ENCODE measurements around the gene C17orf114.

Gene C17orf114

GRCh38 chr17:4845118-4845517 is 43.0 kb upstream of the C17orf114 start:
- intact Hi-C loops (cut with DNase I), result no loop called here
- no peak for DNase-seq (ENCODE audit: low spot score in 2 of 2)
- no peaks in the 10 kb centered on the region for H3K36me3 ChIP-seq
- H3K27me3 ChIP-seq, result no peaks in the 10 kb centered on the region
- no peak for TF ChIP-seq CTCF (IDR thresholded peaks at IDR 0.05)
- no peak overlapping the region for H3K4me3 ChIP-seq
- H3K4me1 ChIP-seq, result no peaks in the 10 kb centered on the region
- no peak overlapping the region for H3K27ac ChIP-seq
- no peaks in the 10 kb centered on the region for H3K9me3 ChIP-seq

GRCh38 chr17:4843321-4844000 is 41.3 kb upstream of the C17orf114 start:
- no peak for TF ChIP-seq CTCF (IDR thresholded peaks at IDR 0.05)
- H3K27ac ChIP-seq, result no peak overlapping the region
- H3K4me3 ChIP-seq, result no peak overlapping the region
- intact Hi-C loops (cut with DNase I), result no loop called here
- no peaks in the 10 kb centered on the region for H3K36me3 ChIP-seq
- no peaks in the 10 kb centered on the region for H3K4me1 ChIP-seq
- H3K27me3 ChIP-seq, result no peaks in the 10 kb centered on the region
- no peak for DNase-seq (ENCODE audit: low spot score in 2 of 2)
- no peaks in the 10 kb centered on the region for H3K9me3 ChIP-seq

GRCh38 chr17:4842376-4842775 is 40.2 kb upstream of the C17orf114 start:
- intact Hi-C loops (cut with DNase I), result no loop called here
- Histone ChIP-seq H3K9me3 (no peaks in the 10 kb centered on the region), H3K4me1 (no peaks in the 10 kb centered on the region), H3K27me3 (no peaks in the 10 kb centered on the region), H3K27ac (no peak overlapping the region), H3K4me3 (no peak overlapping the region), H3K36me3 (no peaks in the 10 kb centered on the region)
- no peak for DNase-seq (ENCODE audit: low spot score in 2 of 2)
- TF ChIP-seq CTCF (IDR thresholded peaks at IDR 0.05), result no peak

DNA sequence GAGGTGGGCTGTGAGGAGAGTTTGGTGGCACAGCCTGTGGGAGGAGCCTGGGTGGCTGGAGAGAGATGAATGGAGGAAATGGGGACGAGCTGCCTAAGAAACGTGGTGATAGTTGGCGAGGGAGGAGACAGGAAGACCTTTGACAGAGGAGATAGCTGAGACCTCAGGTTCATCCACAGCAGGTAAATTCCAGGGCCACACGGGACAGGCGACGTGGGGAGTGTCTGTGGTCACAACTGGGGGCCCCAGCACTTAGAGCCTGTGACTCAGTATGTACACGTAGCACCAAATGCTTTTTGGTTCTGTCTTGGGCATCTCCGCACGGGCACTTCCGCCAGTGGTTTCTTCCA is 38.7 kb upstream of the C17orf114 start:
- no peaks in the 10 kb centered on the region for H3K4me1 ChIP-seq
- no peaks in the 10 kb centered on the region for H3K36me3 ChIP-seq
- intact Hi-C loops (cut with DNase I), result no loop called here
- H3K27ac ChIP-seq, result no peak overlapping the region
- H3K4me3 ChIP-seq, result no peak overlapping the region
- no peaks in the 10 kb centered on the region for H3K9me3 ChIP-seq
- no peak for DNase-seq (ENCODE audit: low spot score in 2 of 2)
- H3K27me3 ChIP-seq, result no peaks in the 10 kb centered on the region
- no peak for TF ChIP-seq CTCF (IDR thresholded peaks at IDR 0.05)

DNA sequence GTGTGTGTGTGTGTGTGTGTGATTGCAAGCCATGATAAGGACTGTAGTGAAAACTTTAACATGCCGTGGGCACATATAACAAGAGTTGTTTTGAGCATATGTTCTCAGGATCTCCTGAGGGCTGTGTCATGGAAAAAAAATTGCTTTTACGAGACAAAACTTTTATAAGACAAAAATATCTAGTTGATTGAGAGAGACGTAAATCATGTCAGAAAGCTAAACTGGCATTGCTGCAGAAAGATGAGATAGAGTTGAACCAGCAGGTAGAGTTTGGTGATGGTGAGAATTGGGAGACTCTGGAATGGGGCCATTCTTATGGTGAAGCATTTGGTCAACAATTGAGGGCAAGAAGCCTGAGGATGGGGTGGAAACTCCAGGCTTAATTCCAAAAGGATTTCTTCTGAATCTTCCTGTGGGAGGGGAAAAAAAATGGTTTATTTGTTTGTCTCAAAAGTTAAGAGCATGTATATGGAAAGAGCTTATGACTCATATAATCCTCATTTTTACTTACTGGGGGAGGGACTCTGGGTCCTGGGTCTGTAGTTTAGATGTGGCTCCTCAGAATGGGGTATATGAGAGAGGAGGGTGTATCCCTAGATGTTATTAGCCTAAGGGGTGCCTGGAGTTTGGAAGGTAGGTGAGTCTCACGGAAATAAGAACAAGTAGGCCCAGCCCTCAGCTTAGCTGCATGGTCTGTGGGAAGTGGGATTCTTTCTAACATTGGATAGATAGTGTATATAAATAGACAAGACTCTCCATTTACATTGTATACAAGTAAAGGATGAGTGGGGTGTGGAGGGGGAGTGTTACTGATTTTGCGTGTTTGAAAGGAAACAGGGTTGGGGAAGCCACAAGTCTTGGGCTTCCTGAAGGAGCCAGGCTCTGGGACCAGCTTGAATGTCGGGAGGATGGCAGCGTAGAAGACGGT is 38.1 kb upstream of the C17orf114 start:
- no peak for DNase-seq (ENCODE audit: low spot score in 2 of 2)
- no peaks in the 10 kb centered on the region for H3K27me3 ChIP-seq
- no peak for TF ChIP-seq CTCF (IDR thresholded peaks at IDR 0.05)
- intact Hi-C loops (cut with DNase I), result loop anchor here (5.0 kb wide), 1 partner anchor 42 kb away; no protein-coding TSS in a partner anchor
- no peak overlapping the region for H3K4me3 ChIP-seq
- H3K4me1 ChIP-seq, result no peaks in the 10 kb centered on the region
- H3K27ac ChIP-seq, result no peak overlapping the region
- H3K36me3 ChIP-seq, result no peaks in the 10 kb centered on the region
- no peaks in the 10 kb centered on the region for H3K9me3 ChIP-seq
